HepG2 (cell line): ENCODE data around the gene PYGO2.

Source experiments
- CHD2 ChIP-seq: IDR thresholded peaks from 2 replicates; pipeline ENCODE4 v1.6.1; 2011; ENCODE audit warnings: low read depth, low read length, improper control_type of control experiment
- EZH2 ChIP-seq: conservative IDR thresholded peaks from 2 replicates; pipeline ENCODE4 v1.6.1; 2012; ENCODE audit warnings: mild to moderate bottlenecking, low read depth, low read length, moderate library complexity
- FOXJ3 ChIP-seq: sonication (generic); formaldehyde crosslinking; IDR thresholded peaks from 2 replicates; pipeline ENCODE4 v1.4.0; 2020; ENCODE audit warnings: missing genetic modification reagents, mild to moderate bottlenecking, borderline replicate concordance
- IKZF1 ChIP-seq: fragments of 450-650 bp; IDR thresholded peaks from 2 replicates; pipeline ENCODE4 v1.7.1; 2016
- JUN ChIP-seq: sonication (generic); formaldehyde crosslinking; IDR thresholded peaks from 2 replicates; pipeline ENCODE4 v1.4.0; 2020; ENCODE audit warnings: mild to moderate bottlenecking, missing genetic modification reagents
- NFKBIZ ChIP-seq: IDR thresholded peaks from 2 replicates; pipeline ENCODE4 v1.6.1; 2018; ENCODE audit warnings: missing genetic modification reagents, missing compliant biosample characterization
- RAD21 ChIP-seq: fragments of 450-650 bp; formaldehyde crosslinking; IDR thresholded peaks from 2 replicates; pipeline ENCODE4 v1.5.0; 2020; ENCODE audit warnings: mild to moderate bottlenecking
- SIN3A ChIP-seq: IDR thresholded peaks from 2 replicates; pipeline ENCODE4 v1.6.1; 2011; ENCODE audit warnings: low read depth, mild to moderate bottlenecking, control low read depth, low read length, borderline replicate concordance
- ZNF232 ChIP-seq: sonication (generic); formaldehyde crosslinking; IDR thresholded peaks from 2 replicates; pipeline ENCODE4 v1.4.0; 2020; ENCODE audit warnings: missing genetic modification reagents, borderline replicate concordance
- ZNF292 ChIP-seq: sonication (generic); formaldehyde crosslinking; IDR thresholded peaks from 2 replicates; pipeline ENCODE4 v1.8.1; 2022; ENCODE audit warnings: mild to moderate bottlenecking, low read depth, missing genetic modification reagents, borderline replicate concordance
- ZNF432 ChIP-seq: sonication (generic); formaldehyde crosslinking; IDR thresholded peaks from 2 replicates; pipeline ENCODE4 v1.5.0; 2020; ENCODE audit warnings: missing genetic modification reagents, mild to moderate bottlenecking, borderline replicate concordance
- ZNF766 ChIP-seq: sonication (generic); formaldehyde crosslinking; IDR thresholded peaks from 2 replicates; pipeline ENCODE4 v1.5.0; 2020; ENCODE audit warnings: missing genetic modification reagents, borderline replicate concordance
- ZNF883 ChIP-seq: sonication (generic); formaldehyde crosslinking; IDR thresholded peaks from 2 replicates; pipeline ENCODE4 v1.5.1; 2020; ENCODE audit warnings: mild to moderate bottlenecking, missing genetic modification reagents; ENCODE audit errors: not compliant biosample characterization

- no peak for TF ChIP-seq CHD2
- no peak for TF ChIP-seq JUN
- no peak for TF ChIP-seq ZNF292 (CRISPR knock-in tag)
- TF ChIP-seq FOXJ3 (CRISPR knock-in tag): no peak
- TF ChIP-seq RAD21: no peak
- no peak for TF ChIP-seq SIN3A
- no peak for TF ChIP-seq EZH2
- TF ChIP-seq NFKBIZ (CRISPR knock-in tag): no peak
- TF ChIP-seq ZNF766 (CRISPR knock-in tag): no peak
- no peak for TF ChIP-seq IKZF1
- TF ChIP-seq ZNF232 (CRISPR knock-in tag): no peak
- TF ChIP-seq ZNF432 (CRISPR knock-in tag): no peak
- TF ChIP-seq ZNF883 (CRISPR knock-in tag): no peak
These were observed 7.1 kb upstream of the PYGO2 start for GRCh38 chr1:154968731-154969130.
